ENCODE results near the gene FAM120A. TPM values are rescaled to one million over a fixed set of nuclear protein-coding genes. Genes with fewer than 3 reads are reported as not detected.

The FAM120A gene
- total and polyA plus RNA-seq, 2 donors, result 40.3 to 56.4 TPM

GRCh38 chr9:93577975-93578682, 126.6 kb downstream of the FAM120A start:
- DNase-seq (ENCODE audit: low read depth in 6 of 9, low spot score in 9 of 9), result no peak
- H3K27ac ChIP-seq (ENCODE audit: low read depth in 1 of 2, low read length in 1 of 2), result no peak overlapping the region

GRCh38 chr9:93578844-93579243, 127.4 kb downstream of the FAM120A start:
- Histone ChIP-seq H3K9me3 (ENCODE audit: control insufficient read depth in 2 of 2, insufficient read depth in 1 of 2, low read length in 1 of 2) (no peaks in the 10 kb centered on the region), H3K4me3 (ENCODE audit: low read length in 2 of 2) (no peak overlapping the region), H3K4me1 (ENCODE audit: control insufficient read depth in 2 of 2, insufficient read depth in 2 of 2, low read length in 2 of 2) (peaks cover 12 to 30% of the 10 kb centered on the region in 2 donors), H3K36me3 (ENCODE audit: control insufficient read depth in 2 of 2, insufficient read depth in 2 of 2, low read length in 1 of 2) (no peaks in the 10 kb centered on the region), H3K27me3 (ENCODE audit: control insufficient read depth in 2 of 2, insufficient read depth in 1 of 2, low read length in 1 of 2) (no peaks in the 10 kb centered on the region), H3K27ac (ENCODE audit: low read depth in 1 of 2, low read length in 1 of 2) (no peak overlapping the region)
- 89% methylated on average over 5 of the region's 5 CpGs for WGBS
- DNase-seq (ENCODE audit: low read depth in 6 of 9, low spot score in 9 of 9), result no peak

More at GRCh38 chr9:93577975-93578682, 126.6 kb downstream of the FAM120A start:
- H3K4me3 ChIP-seq (ENCODE audit: low read length in 2 of 2), result peak overlapping the region in 1 of 2 donors; percentile 52
- 90% methylated on average over 13 of the region's 13 CpGs for WGBS
- no peaks in the 10 kb centered on the region for H3K36me3 ChIP-seq (ENCODE audit: control insufficient read depth in 2 of 2, insufficient read depth in 2 of 2, low read length in 1 of 2)
- H3K4me1 ChIP-seq (ENCODE audit: control insufficient read depth in 2 of 2, insufficient read depth in 2 of 2, low read length in 2 of 2), result peaks cover 17 to 36% of the 10 kb centered on the region in 2 donors
- no peaks in the 10 kb centered on the region for H3K27me3 ChIP-seq (ENCODE audit: control insufficient read depth in 2 of 2, insufficient read depth in 1 of 2, low read length in 1 of 2)
- no peaks in the 10 kb centered on the region for H3K9me3 ChIP-seq (ENCODE audit: control insufficient read depth in 2 of 2, insufficient read depth in 1 of 2, low read length in 1 of 2)

GRCh38 chr9:93579711-93580516, 128.4 kb downstream of the FAM120A start:
- H3K4me3 ChIP-seq (ENCODE audit: low read length in 2 of 2), result no peak overlapping the region
- DNase-seq (ENCODE audit: low read depth in 6 of 9, low spot score in 9 of 9), result no peak
- no peaks in the 10 kb centered on the region for H3K9me3 ChIP-seq (ENCODE audit: control insufficient read depth in 2 of 2, insufficient read depth in 1 of 2, low read length in 1 of 2)
- H3K27me3 ChIP-seq (ENCODE audit: control insufficient read depth in 2 of 2, insufficient read depth in 1 of 2, low read length in 1 of 2), result no peaks in the 10 kb centered on the region
- H3K27ac ChIP-seq (ENCODE audit: low read depth in 1 of 2, low read length in 1 of 2), result no peak overlapping the region
- H3K4me1 ChIP-seq (ENCODE audit: control insufficient read depth in 2 of 2, insufficient read depth in 2 of 2, low read length in 2 of 2), result peaks cover 10 to 24% of the 10 kb centered on the region in 2 donors
- no peaks in the 10 kb centered on the region for H3K36me3 ChIP-seq (ENCODE audit: control insufficient read depth in 2 of 2, insufficient read depth in 2 of 2, low read length in 1 of 2)
- WGBS, result 94% methylated on average over 20 of the region's 20 CpGs

GRCh38 chr9:93580654-93581380, 129.3 kb downstream of the FAM120A start:
- H3K4me1 ChIP-seq (ENCODE audit: control insufficient read depth in 2 of 2, insufficient read depth in 2 of 2, low read length in 2 of 2), result peaks cover 4 to 15% of the 10 kb centered on the region in 2 donors
- no peaks in the 10 kb centered on the region for H3K36me3 ChIP-seq (ENCODE audit: control insufficient read depth in 2 of 2, insufficient read depth in 2 of 2, low read length in 1 of 2)
- H3K27me3 ChIP-seq (ENCODE audit: control insufficient read depth in 2 of 2, insufficient read depth in 1 of 2, low read length in 1 of 2), result no peaks in the 10 kb centered on the region
- WGBS, result 97% methylated on average over 10 of the region's 10 CpGs
- no peaks in the 10 kb centered on the region for H3K9me3 ChIP-seq (ENCODE audit: control insufficient read depth in 2 of 2, insufficient read depth in 1 of 2, low read length in 1 of 2)
- H3K27ac ChIP-seq (ENCODE audit: low read depth in 1 of 2, low read length in 1 of 2), result no peak overlapping the region
- H3K4me3 ChIP-seq (ENCODE audit: low read length in 2 of 2), result no peak overlapping the region
- DNase-seq (ENCODE audit: low read depth in 6 of 9, low spot score in 9 of 9), result no peak

GRCh38 chr9:93582115-93582514, 130.6 kb downstream of the FAM120A start:
- DNase-seq (ENCODE audit: low read depth in 6 of 9, low spot score in 9 of 9), result no peak
- Histone ChIP-seq H3K36me3 (ENCODE audit: control insufficient read depth in 2 of 2, insufficient read depth in 2 of 2, low read length in 1 of 2) (no peaks in the 10 kb centered on the region), H3K27me3 (ENCODE audit: control insufficient read depth in 2 of 2, insufficient read depth in 1 of 2, low read length in 1 of 2) (no peaks in the 10 kb centered on the region), H3K4me1 (ENCODE audit: control insufficient read depth in 2 of 2, insufficient read depth in 2 of 2, low read length in 2 of 2) (peaks cover 4 to 15% of the 10 kb centered on the region in 2 donors), H3K27ac (ENCODE audit: low read depth in 1 of 2, low read length in 1 of 2) (no peak overlapping the region), H3K4me3 (ENCODE audit: low read length in 2 of 2) (no peak overlapping the region), H3K9me3 (ENCODE audit: control insufficient read depth in 2 of 2, insufficient read depth in 1 of 2, low read length in 1 of 2) (no peaks in the 10 kb centered on the region)
- 90% methylated on average over 5 of the region's 5 CpGs for WGBS

- H3K27ac ChIP-seq (ENCODE audit: low read depth in 1 of 2, low read length in 1 of 2), result no peak overlapping the region
- no peak for DNase-seq (ENCODE audit: low read depth in 6 of 9, low spot score in 9 of 9)
- 95% methylated on average over 3 of the region's 3 CpGs for WGBS
- no peak overlapping the region for H3K4me3 ChIP-seq (ENCODE audit: low read length in 2 of 2)
- no peaks in the 10 kb centered on the region for H3K9me3 ChIP-seq (ENCODE audit: control insufficient read depth in 2 of 2, insufficient read depth in 1 of 2, low read length in 1 of 2)
- peaks cover 4 to 12% of the 10 kb centered on the region in 2 donors for H3K4me1 ChIP-seq (ENCODE audit: control insufficient read depth in 2 of 2, insufficient read depth in 2 of 2, low read length in 2 of 2)
- H3K27me3 ChIP-seq (ENCODE audit: control insufficient read depth in 2 of 2, insufficient read depth in 1 of 2, low read length in 1 of 2), result no peaks in the 10 kb centered on the region
- H3K36me3 ChIP-seq (ENCODE audit: control insufficient read depth in 2 of 2, insufficient read depth in 2 of 2, low read length in 1 of 2), result no peaks in the 10 kb centered on the region
These were observed 131.1 kb downstream of the FAM120A start for GRCh38 chr9:93582550-93582949.

GRCh38 chr9:93585259-93585658, 133.8 kb downstream of the FAM120A start:
- no peak overlapping the region for H3K4me3 ChIP-seq (ENCODE audit: low read length in 2 of 2)
- peaks cover 3 to 12% of the 10 kb centered on the region in 2 donors for H3K4me1 ChIP-seq (ENCODE audit: control insufficient read depth in 2 of 2, insufficient read depth in 2 of 2, low read length in 2 of 2)
- DNase-seq (ENCODE audit: low read depth in 6 of 9, low spot score in 9 of 9), result no peak
- H3K9me3 ChIP-seq (ENCODE audit: control insufficient read depth in 2 of 2, insufficient read depth in 1 of 2, low read length in 1 of 2), result no peaks in the 10 kb centered on the region
- WGBS, result over 99% methylated on average over 4 of the region's 4 CpGs
- no peaks in the 10 kb centered on the region for H3K36me3 ChIP-seq (ENCODE audit: control insufficient read depth in 2 of 2, insufficient read depth in 2 of 2, low read length in 1 of 2)
- H3K27ac ChIP-seq (ENCODE audit: low read depth in 1 of 2, low read length in 1 of 2), result no peak overlapping the region
- no peaks in the 10 kb centered on the region for H3K27me3 ChIP-seq (ENCODE audit: control insufficient read depth in 2 of 2, insufficient read depth in 1 of 2, low read length in 1 of 2)

- peaks cover 3 to 13% of the 10 kb centered on the region in 2 donors for H3K4me1 ChIP-seq (ENCODE audit: control insufficient read depth in 2 of 2, insufficient read depth in 2 of 2, low read length in 2 of 2)
- no peaks in the 10 kb centered on the region for H3K9me3 ChIP-seq (ENCODE audit: control insufficient read depth in 2 of 2, insufficient read depth in 1 of 2, low read length in 1 of 2)
- WGBS, result 98% methylated on average over 4 of the region's 4 CpGs
- H3K4me3 ChIP-seq (ENCODE audit: low read length in 2 of 2), result no peak overlapping the region
- no peak overlapping the region for H3K27ac ChIP-seq (ENCODE audit: low read depth in 1 of 2, low read length in 1 of 2)
- no peaks in the 10 kb centered on the region for H3K36me3 ChIP-seq (ENCODE audit: control insufficient read depth in 2 of 2, insufficient read depth in 2 of 2, low read length in 1 of 2)
- DNase-seq (ENCODE audit: low read depth in 6 of 9, low spot score in 9 of 9), result no peak
- no peaks in the 10 kb centered on the region for H3K27me3 ChIP-seq (ENCODE audit: control insufficient read depth in 2 of 2, insufficient read depth in 1 of 2, low read length in 1 of 2)
These were observed 134.2 kb downstream of the FAM120A start for GRCh38 chr9:93585695-93586094.

Measured in thymus (tissue), 11 donors.